GM10266 (cell line): ENCODE measurements around the gene TPGS2.
"Not testable (repeated sequence)": the region's sequence is repeated elsewhere in the genome, so short reads cannot be mapped to it uniquely, and the experiment has no call there.

ENCODE experiments used
- DNase-seq: peaks from one replicate; pipeline ENCODE4 v3.0.0; 2012; ENCODE audit errors: extremely low spot score
- CTCF ChIP-seq: IDR thresholded peaks from 2 replicates; pipeline ENCODE4 v1.5.1; 2012; ENCODE audit warnings: mild to moderate bottlenecking, low read depth; ENCODE audit not compliant: control insufficient read depth, insufficient read depth; ENCODE audit errors: missing control alignments

TPGS2 gene

GRCh38 chr18:36828630-36829361 lies at the start of gene TPGS2, which contains the start of gene KIAA1328:
TSS of gene TPGS2 (minus strand) at chr18:36829002. CDS start at chr18:36828767, 235 bp downstream.
TSS of gene KIAA1328 (plus strand) at chr18:36829127. CDS start at chr18:36829139, 12 bp downstream.
- TF ChIP-seq CTCF: peak; percentile 58

GRCh38 chr18:36873826-36874225 lies 45.0 kb upstream of the TPGS2 start:
- DNase-seq: not testable (repeated sequence)

More at GRCh38 chr18:36828630-36829361, at the start of gene TPGS2, which contains the start of gene KIAA1328:
- DNase-seq: peak; percentile 93

- no peak for TF ChIP-seq CTCF
- no peak for DNase-seq
Measured at GRCh38 chr18:36872329-36872728, 43.5 kb upstream of the TPGS2 start.

GRCh38 chr18:36871801-36872200 lies 43.0 kb upstream of the TPGS2 start:
- no peak for TF ChIP-seq CTCF
- DNase-seq: no peak

- no peak for TF ChIP-seq CTCF
- no peak for DNase-seq
Measured at GRCh38 chr18:36867056-36867455, 38.3 kb upstream of the TPGS2 start.

- DNase-seq: no peak
- TF ChIP-seq CTCF: no peak
Measured at GRCh38 chr18:36862182-36862581, 33.4 kb upstream of the TPGS2 start.

GRCh38 chr18:36856815-36857214 lies 28.0 kb upstream of the TPGS2 start:
- TF ChIP-seq CTCF: no peak
- no peak for DNase-seq
